Pancreas (tissue), 10 donors: ENCODE results near the gene ZNF684. TPM values are rescaled to one million over a fixed set of nuclear protein-coding genes. Genes with fewer than 3 reads are reported as not detected.
"Not testable (repeated sequence)": the region's sequence is repeated elsewhere in the genome, so short reads cannot be mapped to it uniquely, and the experiment has no call there.

Experiments used
- ATAC-seq, 4 donors: fragments of 200-7000 bp; cut with Tn5 transposase; one replicate each; pipeline versions ENCODE4 v1.8.0 to v1.9.1; 2020; ENCODE audit warnings: mild to moderate bottlenecking in 4 of 4, moderate library complexity in 4 of 4
- DNase-seq, 6 donors: peaks; one replicate each; pipeline ENCODE4 v3.0.0-alpha.2; 2020
- FAIRE-seq: peaks from 2 replicates; lab custom pipeline; 2012; peaks lifted over from hg19 to GRCh38; lab: Jason Lieb, UNC
- H3K27ac ChIP-seq, 4 donors: fragments of 200-600 bp; sonication (generic); 1 replicate in 3 of 4; 2 replicates in 1 of 4; pipeline versions ENCODE4 v1.5.0 to v1.8.0; 2020
- H3K27me3 ChIP-seq, 4 donors: fragments of 200-600 bp; one replicate each; pipeline ENCODE4 v1.8.0; 2021
- H3K36me3 ChIP-seq, 3 donors: fragments of 200-600 bp; sonication (generic) in 1 of 3; one replicate each; pipeline versions ENCODE4 v1.5.0 to v1.8.0; 2020 to 2021
- H3K4me1 ChIP-seq, 3 donors: fragments of 200-600 bp; one replicate each; pipeline ENCODE4 v1.8.0; 2021
- H3K4me3 ChIP-seq, 4 donors: fragments of 200-600 bp; sonication (generic) in 2 of 4; one replicate each; pipeline versions ENCODE4 v1.5.0 to v1.8.0; 2020 to 2021
- H3K9me3 ChIP-seq, 4 donors: fragments of 200-600 bp; one replicate each; pipeline ENCODE4 v1.8.0; 2021
- whole genome bisulfite sequencing, 2 donors: extraction: QIAGEN DNeasy Blood & Tissue Kit; methylation state at CpG; one replicate each; pipeline ENCODE4 v1.1.7; 2013; 5-methylcytosine and 5-hydroxymethylcytosine counted together
- intact Hi-C, 3 donors: fragments of 100-400 bp; cut with DNase I; formaldehyde crosslinking; loops; one replicate each; pipeline versions ENCODE4 v1.11.1 to v1.14.2; 2022
- polyA plus RNA-seq, 2 donors: library from polyadenylated mRNA; stranded (reverse); fragments of 200-250 nt; gene quantifications; one replicate each; pipeline ENCODE4 v1.2.3, GENCODE V29; 2013
- total RNA-seq, 6 donors: library from RNA; stranded (reverse); fragmentation: NEBNext Ultra II Directional in 4 of 6; extraction: Animal tissue kit (Norgen Biotek cat#: 25700) in 4 of 6; gene quantifications; one replicate each; pipeline versions ENCODE4 v1.2.1 to v1.2.4, GENCODE V29; 2021 to 2023
- TF ChIP-seq, protein P1 (sequence below), 4 donors: fragments of 200-600 bp; sonication (generic) in 3 of 4; IDR thresholded peaks; one replicate each; pipeline versions ENCODE4 v1.5.0 to v1.8.0; 2021; ENCODE audit warnings: antibody characterized with exemption in 4 of 4
- donor health status: healthy with polysubstance abuse.
- donor health status: DM: no; HTN: no; CAD: no; lungs with moderate emphysema.
- donor health status: DM: no; HTN: no; CAD: no.
- donor health status: control.
- donor health status: control.
- donor health status: Bipolar disorder and iron deficiency.
- donor health status: DM: yes; HTN: yes; CAD: no.
- donor health status: DM: no; HTN: no; CAD: no.
- donor health status: DM: no; HTN: no; CAD: no.
- donor health status: DM: yes; HTN: yes; CAD: no.

The ZNF684 gene
- total and polyA plus RNA-seq, 8 donors: 1.6 to 5.3 (median 2.9) TPM

GRCh38 chr1:40567825-40568224, 36.4 kb downstream of the ZNF684 start:
- H3K36me3 ChIP-seq: no peaks in the 10 kb centered on the region
- DNase-seq (no peak), FAIRE-seq (no peak), ATAC-seq (no peak)
- 83 to 89% methylated on average over 1 of the region's 1 CpG for WGBS, 2 donors
- intact Hi-C loops: no loop called here
- H3K27me3 ChIP-seq: peaks cover 0 to 3% (median 0%) of the 10 kb centered on the region in 4 donors
- H3K4me1 ChIP-seq: no peaks in the 10 kb centered on the region
- H3K9me3 ChIP-seq: no peaks in the 10 kb centered on the region
- TF ChIP-seq, protein P1, sequence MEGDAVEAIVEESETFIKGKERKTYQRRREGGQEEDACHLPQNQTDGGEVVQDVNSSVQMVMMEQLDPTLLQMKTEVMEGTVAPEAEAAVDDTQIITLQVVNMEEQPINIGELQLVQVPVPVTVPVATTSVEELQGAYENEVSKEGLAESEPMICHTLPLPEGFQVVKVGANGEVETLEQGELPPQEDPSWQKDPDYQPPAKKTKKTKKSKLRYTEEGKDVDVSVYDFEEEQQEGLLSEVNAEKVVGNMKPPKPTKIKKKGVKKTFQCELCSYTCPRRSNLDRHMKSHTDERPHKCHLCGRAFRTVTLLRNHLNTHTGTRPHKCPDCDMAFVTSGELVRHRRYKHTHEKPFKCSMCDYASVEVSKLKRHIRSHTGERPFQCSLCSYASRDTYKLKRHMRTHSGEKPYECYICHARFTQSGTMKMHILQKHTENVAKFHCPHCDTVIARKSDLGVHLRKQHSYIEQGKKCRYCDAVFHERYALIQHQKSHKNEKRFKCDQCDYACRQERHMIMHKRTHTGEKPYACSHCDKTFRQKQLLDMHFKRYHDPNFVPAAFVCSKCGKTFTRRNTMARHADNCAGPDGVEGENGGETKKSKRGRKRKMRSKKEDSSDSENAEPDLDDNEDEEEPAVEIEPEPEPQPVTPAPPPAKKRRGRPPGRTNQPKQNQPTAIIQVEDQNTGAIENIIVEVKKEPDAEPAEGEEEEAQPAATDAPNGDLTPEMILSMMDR (IDR thresholded peaks at IDR 0.05): no peak
- H3K27ac ChIP-seq: no peak overlapping the region
- no peak overlapping the region for H3K4me3 ChIP-seq

DNA sequence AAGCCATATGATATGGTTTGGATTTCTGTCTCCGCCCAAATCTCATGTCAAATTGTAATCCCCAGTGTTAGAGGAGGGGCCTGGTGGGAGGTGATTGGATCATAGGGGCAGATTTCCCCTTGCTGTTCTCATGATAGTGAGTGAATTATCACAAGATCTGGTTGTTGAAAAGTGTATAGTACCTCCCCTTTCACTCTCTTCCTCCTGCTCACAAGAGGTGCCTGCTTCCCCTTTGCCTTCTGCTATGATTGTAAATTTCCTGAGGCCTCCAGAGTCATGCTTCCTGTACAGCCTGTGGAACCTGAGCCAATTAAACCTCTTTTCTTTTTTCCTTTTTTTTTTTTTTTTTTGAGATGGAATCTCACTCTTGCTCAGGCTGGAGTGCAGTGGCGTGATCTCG, 43.4 kb downstream of the ZNF684 start:
- H3K27me3 ChIP-seq, H3K9me3 ChIP-seq, H3K4me1 ChIP-seq, H3K36me3 ChIP-seq, DNase-seq, H3K4me3 ChIP-seq, FAIRE-seq, ATAC-seq, intact Hi-C loops, H3K27ac ChIP-seq: not testable (repeated sequence)
- 80 to 88% methylated on average over 3 of the region's 3 CpGs for WGBS, 2 donors

DNA sequence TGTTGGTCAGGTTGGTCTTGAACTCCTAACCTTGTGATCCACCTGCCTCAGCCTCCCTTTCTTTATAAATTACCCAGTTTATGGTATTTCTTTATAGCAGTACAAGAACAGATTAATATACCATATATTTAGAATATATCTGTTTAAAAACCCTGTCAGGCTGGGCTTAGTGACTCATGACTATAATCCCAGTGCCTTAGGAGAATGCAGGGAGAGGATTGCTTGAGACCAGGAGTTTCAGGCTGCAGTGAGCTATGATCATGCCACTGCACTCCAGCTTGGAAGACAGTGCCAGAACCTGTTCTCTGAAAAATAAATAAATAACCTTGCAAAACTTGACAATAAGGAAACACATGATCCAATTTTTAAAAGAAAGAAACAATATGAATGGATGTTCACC, 43.9 kb downstream of the ZNF684 start:
- TF ChIP-seq, protein P1 (IDR thresholded peaks at IDR 0.05): no peak
- Histone ChIP-seq H3K9me3 (no peaks in the 10 kb centered on the region), H3K4me1 (no peaks in the 10 kb centered on the region), H3K4me3 (no peak overlapping the region), H3K36me3 (no peaks in the 10 kb centered on the region), H3K27ac (no peak overlapping the region), H3K27me3 (peaks cover 0 to 3% (median 0%) of the 10 kb centered on the region in 4 donors)
- DNase-seq: no peak
- FAIRE-seq: no peak
- intact Hi-C loops: no loop called here
- no peak for ATAC-seq

- ATAC-seq (no peak), FAIRE-seq (no peak), DNase-seq (no peak)
- intact Hi-C loops: no loop called here
- TF ChIP-seq, protein P1 (IDR thresholded peaks at IDR 0.05): no peak
- WGBS, 2 donors: 93 to 94% methylated on average over 2 of the region's 2 CpGs
- Histone ChIP-seq H3K4me1 (peaks cover 0 to 2% (median 0%) of the 10 kb centered on the region in 3 donors), H3K27me3 (no peaks in the 10 kb centered on the region), H3K9me3 (no peaks in the 10 kb centered on the region), H3K4me3 (no peak overlapping the region), H3K27ac (no peak overlapping the region), H3K36me3 (no peaks in the 10 kb centered on the region)
These were observed 50.7 kb downstream of the ZNF684 start for GRCh38 chr1:40582116-40582515.

DNA sequence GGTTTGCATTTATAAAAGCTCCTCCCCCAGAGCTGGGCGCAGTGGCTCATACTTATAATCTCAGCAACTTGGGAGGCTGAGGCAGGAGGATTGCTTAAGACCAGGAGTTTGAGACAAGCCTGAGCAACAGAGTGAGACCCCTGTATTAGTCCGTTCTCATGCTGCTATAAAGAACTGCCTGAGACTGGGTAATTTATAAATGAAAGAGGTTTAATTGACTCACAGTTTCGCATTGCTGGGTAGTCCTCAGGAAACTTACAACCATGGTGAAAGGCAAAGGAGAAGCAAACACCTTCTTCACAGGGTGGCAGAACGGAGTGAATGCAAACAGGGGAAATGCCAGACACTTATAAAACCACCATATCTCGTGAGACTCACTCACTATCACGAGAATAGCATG, 52.5 kb downstream of the ZNF684 start:
- intact Hi-C loops: no loop called here
- no peaks in the 10 kb centered on the region for H3K9me3 ChIP-seq
- FAIRE-seq: no peak

More for the DNA sequence above, 52.5 kb downstream of the ZNF684 start:
- no peak for DNase-seq
- no peak for ATAC-seq
- Histone ChIP-seq H3K4me1 (peaks cover 0 to 2% (median 0%) of the 10 kb centered on the region in 3 donors), H3K36me3 (no peaks in the 10 kb centered on the region), H3K27ac (peak overlapping the region in 1 of 4 donors; percentile 61), H3K27me3 (no peaks in the 10 kb centered on the region), H3K4me3 (no peak overlapping the region)
- 70 to 73% methylated on average over 6 of the region's 6 CpGs for whole genome bisulfite sequencing, 2 donors
- TF ChIP-seq, protein P1 (IDR thresholded peaks at IDR 0.05): no peak
